ENCODE measurements around the gene STK24.

STK24 gene

GRCh38 chr13:98493042-98493712 is 83.7 kb downstream of the STK24 start:
- H3K27ac ChIP-seq = no peak overlapping the region
- no peak for TF ChIP-seq CTCF (conservative IDR thresholded peaks at IDR 0.05)
- no peak for TF ChIP-seq ZFX (IDR thresholded peaks at IDR 0.05)

GRCh38 chr13:98492335-98493041 is 84.4 kb downstream of the STK24 start:
- no peak overlapping the region for H3K27ac ChIP-seq
- TF ChIP-seq CTCF (conservative IDR thresholded peaks at IDR 0.05) = no peak
- TF ChIP-seq ZFX (IDR thresholded peaks at IDR 0.05) = no peak

DNA sequence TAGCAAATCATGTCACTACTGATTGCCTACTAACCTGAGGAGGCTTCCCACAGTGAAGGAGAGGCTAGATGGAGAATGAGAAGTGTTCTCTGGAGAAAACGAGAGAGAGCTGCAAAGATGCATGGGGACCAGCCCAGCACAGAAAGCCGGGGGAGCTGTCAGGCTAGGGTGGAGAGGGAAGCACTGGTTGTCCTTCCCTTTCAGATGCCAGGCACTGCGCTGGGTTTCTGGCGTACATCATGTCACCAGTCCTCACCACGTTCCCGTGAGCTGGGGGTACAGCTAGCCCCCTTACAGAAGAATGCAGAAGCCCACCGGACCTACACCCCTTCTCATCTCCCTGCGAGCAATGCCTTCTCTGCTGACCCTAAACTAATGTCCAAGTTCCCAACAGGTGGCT is 86.0 kb downstream of the STK24 start:
- H3K27ac ChIP-seq = no peak overlapping the region
- TF ChIP-seq CTCF (conservative IDR thresholded peaks at IDR 0.05) (no peak), ZFX (IDR thresholded peaks at IDR 0.05) (no peak)

DNA sequence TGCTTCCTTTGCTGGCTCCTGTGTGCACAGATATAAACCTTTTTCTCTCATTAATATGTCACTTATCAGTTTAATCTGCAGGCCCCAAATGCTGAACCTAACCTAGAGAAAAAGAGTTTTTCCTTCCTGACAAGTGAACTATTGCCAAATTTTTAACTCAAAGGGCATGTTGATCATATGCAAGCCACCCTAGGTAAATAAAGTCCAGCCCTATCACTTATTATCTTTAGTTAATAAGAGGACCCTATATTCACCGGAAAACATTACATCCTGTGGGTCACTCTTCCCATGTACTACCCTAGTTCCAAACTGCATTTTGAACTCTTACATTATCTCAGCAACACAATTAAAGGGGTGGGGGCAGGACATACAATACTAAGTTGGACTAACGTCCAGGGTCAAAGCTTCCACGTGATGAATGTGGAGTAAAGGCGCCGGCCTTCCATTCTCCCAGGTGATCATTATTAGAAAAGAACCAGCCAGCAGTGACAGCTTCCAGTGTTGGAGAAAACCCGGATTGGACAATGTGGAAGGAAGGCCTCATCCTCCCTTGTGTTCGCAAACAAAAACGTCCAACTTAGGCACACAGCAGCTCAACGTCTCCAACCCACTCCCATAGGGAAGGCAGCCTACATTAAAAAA is 86.6 kb downstream of the STK24 start:
- TF ChIP-seq CTCF (conservative IDR thresholded peaks at IDR 0.05) (no peak), ZFX (IDR thresholded peaks at IDR 0.05) (no peak)

DNA sequence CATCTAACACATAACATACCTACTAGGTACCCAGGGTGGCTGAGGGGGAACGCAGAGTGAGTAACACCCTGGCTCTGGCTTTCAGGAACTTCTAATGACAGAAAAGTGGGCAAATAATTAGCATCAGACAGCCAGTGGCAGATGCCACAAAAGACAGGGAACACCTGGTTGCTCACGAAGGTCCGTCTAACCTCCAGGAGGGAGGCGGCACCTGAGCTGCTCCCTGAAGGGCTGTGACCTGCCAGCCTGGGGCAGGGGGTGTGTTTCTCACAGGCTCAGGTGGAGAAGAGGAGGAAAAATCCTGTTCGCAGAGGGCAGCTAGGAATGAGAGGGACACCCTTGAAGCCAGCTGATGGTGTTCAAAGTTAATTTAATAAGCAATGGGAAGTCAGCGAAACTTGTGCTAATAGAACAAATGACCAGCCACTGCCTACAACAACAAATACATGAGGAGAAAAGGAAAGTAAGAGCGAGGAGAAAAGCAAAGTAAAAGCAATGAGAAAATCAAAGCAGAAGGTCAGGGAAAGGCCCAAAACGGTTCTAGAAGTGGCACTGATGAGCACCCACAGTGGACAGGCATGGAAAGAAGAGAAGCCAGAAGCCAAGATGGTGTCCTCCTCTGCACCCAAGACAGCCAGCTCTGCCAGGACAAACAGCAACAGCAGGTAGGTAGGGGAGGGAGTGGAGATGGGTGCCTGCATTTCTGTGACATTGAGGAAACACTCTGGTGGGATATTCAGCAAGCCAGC is 87.3 kb downstream of the STK24 start:
- no peak for TF ChIP-seq CTCF (conservative IDR thresholded peaks at IDR 0.05)
- no peak overlapping the region for H3K27ac ChIP-seq

More for the DNA sequence above, 86.6 kb downstream of the STK24 start:
- H3K27ac ChIP-seq = no peak overlapping the region

DNA sequence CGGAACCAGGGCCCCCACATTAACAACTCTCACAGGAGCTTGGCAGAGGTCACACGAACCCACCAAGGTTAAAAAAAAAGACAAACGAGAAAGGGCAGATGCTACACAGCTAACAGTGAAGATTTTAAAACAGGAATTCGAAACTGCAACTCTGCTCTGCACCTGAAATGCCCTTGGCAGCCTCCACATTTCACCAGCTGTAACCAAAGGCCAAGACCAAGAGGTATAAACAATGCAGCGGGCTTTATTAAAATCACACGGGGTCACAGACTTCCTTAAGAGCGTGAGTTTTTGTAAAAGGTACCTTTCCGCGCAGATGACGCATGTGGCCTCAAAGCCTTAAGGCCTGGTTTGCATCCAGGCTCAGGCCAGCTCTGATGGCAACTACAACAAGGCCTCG is 88.2 kb downstream of the STK24 start:
- no peak overlapping the region for H3K27ac ChIP-seq
- no peak for TF ChIP-seq CTCF (conservative IDR thresholded peaks at IDR 0.05)
- TF ChIP-seq ZFX (IDR thresholded peaks at IDR 0.05) = no peak
